ENCODE data around the gene PGBD1. TPM values are rescaled to one million over a fixed set of nuclear protein-coding genes. Genes with fewer than 3 reads are reported as not detected.
"Not testable (repeated sequence)": the region's sequence is repeated elsewhere in the genome, so short reads cannot be mapped to it uniquely, and the experiment has no call there.

Gene PGBD1
- total RNA-seq, 1 donor from 2014 or later: 5.2 TPM

DNA sequence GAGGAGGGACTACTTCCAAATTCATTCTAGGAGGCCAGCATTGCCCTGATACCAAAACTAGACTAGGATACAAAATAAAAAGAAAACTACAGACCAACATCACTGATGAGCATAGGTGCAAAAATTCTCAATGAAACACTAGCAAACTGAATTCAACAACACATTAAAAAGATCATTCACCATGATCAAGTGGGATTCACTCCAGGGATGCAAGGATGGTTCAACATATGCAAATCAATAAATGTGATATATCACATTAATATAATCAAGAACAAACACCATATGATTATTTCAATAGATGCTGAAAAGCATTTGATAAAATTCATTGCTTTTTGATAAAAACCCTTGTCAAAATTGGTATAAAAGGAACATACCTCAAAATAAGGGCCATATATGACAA is 10.2 kb downstream of the PGBD1 start:
- Histone ChIP-seq H3K4me1 (no peaks in the 10 kb centered on the region), H3K9me3 (no peaks in the 10 kb centered on the region), H3K36me3 (peaks cover 0 to 13% of the 10 kb centered on the region in 2 donors), H3K27ac (no peak overlapping the region), H3K27me3 (no peaks in the 10 kb centered on the region), H3K4me3 (no peak overlapping the region)
- DNase-seq (ENCODE audit: extremely low spot score in 2 of 2): no peak
- no peak for TF ChIP-seq POLR2AphosphoS5 (IDR thresholded peaks at IDR 0.05; ENCODE audit: insufficient read depth in 1 of 2, low read depth in 1 of 2)
- TF ChIP-seq, protein P1, sequence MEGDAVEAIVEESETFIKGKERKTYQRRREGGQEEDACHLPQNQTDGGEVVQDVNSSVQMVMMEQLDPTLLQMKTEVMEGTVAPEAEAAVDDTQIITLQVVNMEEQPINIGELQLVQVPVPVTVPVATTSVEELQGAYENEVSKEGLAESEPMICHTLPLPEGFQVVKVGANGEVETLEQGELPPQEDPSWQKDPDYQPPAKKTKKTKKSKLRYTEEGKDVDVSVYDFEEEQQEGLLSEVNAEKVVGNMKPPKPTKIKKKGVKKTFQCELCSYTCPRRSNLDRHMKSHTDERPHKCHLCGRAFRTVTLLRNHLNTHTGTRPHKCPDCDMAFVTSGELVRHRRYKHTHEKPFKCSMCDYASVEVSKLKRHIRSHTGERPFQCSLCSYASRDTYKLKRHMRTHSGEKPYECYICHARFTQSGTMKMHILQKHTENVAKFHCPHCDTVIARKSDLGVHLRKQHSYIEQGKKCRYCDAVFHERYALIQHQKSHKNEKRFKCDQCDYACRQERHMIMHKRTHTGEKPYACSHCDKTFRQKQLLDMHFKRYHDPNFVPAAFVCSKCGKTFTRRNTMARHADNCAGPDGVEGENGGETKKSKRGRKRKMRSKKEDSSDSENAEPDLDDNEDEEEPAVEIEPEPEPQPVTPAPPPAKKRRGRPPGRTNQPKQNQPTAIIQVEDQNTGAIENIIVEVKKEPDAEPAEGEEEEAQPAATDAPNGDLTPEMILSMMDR (IDR thresholded peaks at IDR 0.05): no peak
- TF ChIP-seq POLR2A (IDR thresholded peaks at IDR 0.05): no peak
- intact Hi-C loops (cut with DNase I): no loop called here

DNA sequence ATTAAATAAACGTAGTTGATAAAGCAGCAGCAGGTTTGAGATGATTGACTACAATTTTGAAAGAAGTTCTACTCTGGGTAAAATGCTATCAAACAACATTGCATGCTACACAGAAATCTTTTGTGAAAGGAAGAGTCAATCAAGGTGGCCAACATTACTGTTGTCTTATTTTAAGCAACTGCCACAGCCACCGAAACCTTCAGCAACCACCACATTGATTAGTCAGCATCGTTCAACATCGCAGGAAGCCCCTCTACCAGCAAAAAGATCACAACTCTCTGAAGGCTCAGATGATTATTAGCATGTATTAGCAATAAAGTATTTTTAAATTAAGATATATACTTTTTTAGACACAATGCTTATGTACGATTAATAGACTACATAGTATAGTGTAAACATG is 14.0 kb downstream of the PGBD1 start:
- no peaks in the 10 kb centered on the region for H3K27me3 ChIP-seq
- H3K27ac ChIP-seq: no peak overlapping the region
- TF ChIP-seq POLR2AphosphoS5 (IDR thresholded peaks at IDR 0.05; ENCODE audit: insufficient read depth in 1 of 2, low read depth in 1 of 2): no peak
- no peak for TF ChIP-seq POLR2A (IDR thresholded peaks at IDR 0.05)
- TF ChIP-seq, protein P1 (IDR thresholded peaks at IDR 0.05): no peak
- no peak overlapping the region for H3K4me3 ChIP-seq
- H3K9me3 ChIP-seq: no peaks in the 10 kb centered on the region
- intact Hi-C loops (cut with DNase I): no loop called here
- H3K36me3 ChIP-seq: peaks cover 0 to 6% of the 10 kb centered on the region in 2 donors
- DNase-seq (ENCODE audit: extremely low spot score in 2 of 2): no peak
- H3K4me1 ChIP-seq: no peaks in the 10 kb centered on the region

DNA sequence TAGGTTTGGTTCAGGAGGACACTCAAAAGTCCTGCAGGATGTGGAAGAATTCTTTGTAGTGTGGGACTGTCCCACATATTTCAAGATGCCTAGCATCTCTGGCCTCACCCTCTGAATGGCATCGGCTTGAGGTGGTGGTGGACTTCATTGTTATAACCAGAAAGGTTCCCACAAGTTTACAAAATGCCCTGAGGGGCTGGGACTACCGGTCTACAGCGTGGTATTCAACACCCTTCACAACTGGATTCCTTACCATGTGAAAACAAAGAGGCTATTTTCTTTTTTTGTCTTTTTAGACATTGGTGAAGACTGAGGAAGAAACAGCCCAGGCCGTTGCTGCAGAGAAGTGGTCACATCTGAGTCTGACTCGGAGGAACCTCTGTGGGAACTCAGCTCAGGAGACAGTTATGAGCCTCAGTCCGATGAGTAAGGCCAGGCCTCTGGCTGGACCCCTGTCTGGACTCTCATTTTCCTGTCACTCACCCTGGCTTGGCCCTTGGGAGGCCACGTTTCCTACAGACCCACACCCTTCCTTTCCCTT is 15.2 kb downstream of the PGBD1 start:
- TF ChIP-seq, protein P1 (IDR thresholded peaks at IDR 0.05): no peak
- TF ChIP-seq POLR2AphosphoS5 (IDR thresholded peaks at IDR 0.05; ENCODE audit: insufficient read depth in 1 of 2, low read depth in 1 of 2) (no peak), POLR2A (IDR thresholded peaks at IDR 0.05) (no peak)
- H3K27ac ChIP-seq: no peak overlapping the region

DNA sequence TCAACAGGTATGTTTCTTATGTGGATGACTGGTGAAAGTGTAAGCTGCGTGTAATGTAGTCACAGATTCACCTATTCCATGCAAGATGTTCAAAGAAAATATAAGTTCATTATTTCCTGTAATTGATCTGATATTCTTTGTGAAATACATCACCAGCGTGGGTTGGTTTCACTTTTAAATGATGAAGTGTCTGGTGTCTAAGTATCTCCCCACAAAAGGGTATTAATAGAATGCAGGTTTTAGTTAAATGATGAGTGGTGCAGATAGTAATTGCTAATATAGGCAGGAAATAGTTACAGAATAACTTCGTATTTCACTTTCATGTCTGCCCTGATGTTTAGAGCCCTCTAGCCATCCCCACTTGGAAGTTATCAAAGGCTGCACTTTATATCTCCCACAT is 22.2 kb downstream of the PGBD1 start:
- Histone ChIP-seq H3K27ac (no peak overlapping the region), H3K36me3 (peaks cover 0 to 18% of the 10 kb centered on the region in 2 donors), H3K9me3 (no peaks in the 10 kb centered on the region), H3K4me3 (no peak overlapping the region), H3K27me3 (no peaks in the 10 kb centered on the region), H3K4me1 (no peaks in the 10 kb centered on the region)
- intact Hi-C loops (cut with DNase I): no loop called here
- TF ChIP-seq, protein P1 (IDR thresholded peaks at IDR 0.05): no peak
- TF ChIP-seq POLR2A (IDR thresholded peaks at IDR 0.05) (no peak), POLR2AphosphoS5 (IDR thresholded peaks at IDR 0.05; ENCODE audit: insufficient read depth in 1 of 2, low read depth in 1 of 2) (no peak)
- no peak for DNase-seq (ENCODE audit: extremely low spot score in 2 of 2)

More for the DNA sequence above, 15.2 kb downstream of the PGBD1 start:
- no peaks in the 10 kb centered on the region for H3K27me3 ChIP-seq
- peaks cover 0 to 18% of the 10 kb centered on the region in 2 donors for H3K36me3 ChIP-seq
- intact Hi-C loops (cut with DNase I): no loop called here
- no peaks in the 10 kb centered on the region for H3K4me1 ChIP-seq
- no peaks in the 10 kb centered on the region for H3K9me3 ChIP-seq
- DNase-seq (ENCODE audit: extremely low spot score in 2 of 2): no peak
- no peak overlapping the region for H3K4me3 ChIP-seq

DNA sequence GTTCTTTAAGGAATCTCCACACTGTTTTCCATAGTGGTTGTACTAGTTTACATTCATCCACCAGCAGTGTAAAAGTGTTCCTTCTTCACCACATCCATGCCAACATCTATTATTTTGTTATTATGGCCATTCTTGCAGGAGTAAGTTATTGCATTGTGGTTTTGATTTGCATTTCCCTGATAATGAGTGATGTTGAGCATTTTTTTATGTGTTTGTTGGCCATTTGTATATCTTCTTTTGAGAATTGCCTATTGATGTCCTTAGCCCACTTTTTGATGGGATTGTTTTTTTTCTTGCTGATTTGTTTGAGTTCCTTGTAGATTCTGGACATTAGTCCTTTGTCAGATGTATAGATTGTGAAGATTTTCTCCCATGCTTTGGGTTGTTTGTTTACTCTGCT is 25.0 kb downstream of the PGBD1 start:
- H3K9me3 ChIP-seq; H3K27ac ChIP-seq; H3K4me3 ChIP-seq; DNase-seq (ENCODE audit: extremely low spot score in 2 of 2); H3K36me3 ChIP-seq; intact Hi-C loops (cut with DNase I); H3K4me1 ChIP-seq; H3K27me3 ChIP-seq: not testable (repeated sequence)
